Motor neuron (in vitro differentiated cells): ENCODE data around the gene VPS33A. TPM values are rescaled to one million over a fixed set of nuclear protein-coding genes. Genes with fewer than 3 reads are reported as not detected.

Source experiments
- ATAC-seq, 8 experiments: fragments of 200-7000 bp; cut with Tn5 transposase; replicated peaks in 6 of 8; 2 replicates each; pipeline ENCODE4 v1.8.0; 2021; ENCODE audit warnings: mild to moderate bottlenecking in 8 of 8, moderate library complexity in 8 of 8
- H3K27ac ChIP-seq, 2 donors: fragments of 250-450 bp; sonication (Bioruptor Pico); 2 replicates each; pipeline ENCODE4 v1.9.0; 2021; ENCODE audit warnings: antibody characterized with exemption in 2 of 2, mild to moderate bottlenecking in 2 of 2, moderate library complexity in 1 of 2
- H3K4me1 ChIP-seq, 2 donors: fragments of 250-450 bp; sonication (Bioruptor Pico); replicated peaks in 1 of 2; 2 replicates each; pipeline ENCODE4 v1.6.1; 2021; ENCODE audit warnings: antibody characterized with exemption in 2 of 2, mild to moderate bottlenecking in 2 of 2, moderate library complexity in 1 of 2
- H3K4me3 ChIP-seq, 5 donors: fragments of 250-450 bp; sonication (Bioruptor Pico); 2 replicates each; pipeline ENCODE4 v1.9.0; 2021; ENCODE audit warnings: antibody characterized with exemption in 5 of 5, mild to moderate bottlenecking in 5 of 5, moderate library complexity in 4 of 5
- WGBS, 10 experiments: fragments of 450-650 bp; shearing (Covaris generic); methylation state at CpG; one replicate each; pipeline ENCODE4 v1.0.0; 2022; 5-methylcytosine and 5-hydroxymethylcytosine counted together
- in situ Hi-C, 9 experiments: fragments of 400-800 bp; cut with MboI; loops; one replicate each; pipeline ENCODE4 v1.15.0; 2021; ENCODE audit warnings: low sequenced_read_pairs in 9 of 9, low pct_unique_long_range_greater_than_20kb in 2 of 9; ENCODE audit not compliant: unreplicated experiment in 9 of 9
- total RNA-seq, 8 experiments: library from RNA; unstranded; fragments of 300-600 nt; gene quantifications; 2 replicates each; pipeline versions ENCODE4 v1.2.3 to v1.2.4, GENCODE V29; 2022

VPS33A gene
- total RNA-seq, 8 experiments from 2014 or later = 13.7 to 38.2 (median 24.0) TPM

DNA sequence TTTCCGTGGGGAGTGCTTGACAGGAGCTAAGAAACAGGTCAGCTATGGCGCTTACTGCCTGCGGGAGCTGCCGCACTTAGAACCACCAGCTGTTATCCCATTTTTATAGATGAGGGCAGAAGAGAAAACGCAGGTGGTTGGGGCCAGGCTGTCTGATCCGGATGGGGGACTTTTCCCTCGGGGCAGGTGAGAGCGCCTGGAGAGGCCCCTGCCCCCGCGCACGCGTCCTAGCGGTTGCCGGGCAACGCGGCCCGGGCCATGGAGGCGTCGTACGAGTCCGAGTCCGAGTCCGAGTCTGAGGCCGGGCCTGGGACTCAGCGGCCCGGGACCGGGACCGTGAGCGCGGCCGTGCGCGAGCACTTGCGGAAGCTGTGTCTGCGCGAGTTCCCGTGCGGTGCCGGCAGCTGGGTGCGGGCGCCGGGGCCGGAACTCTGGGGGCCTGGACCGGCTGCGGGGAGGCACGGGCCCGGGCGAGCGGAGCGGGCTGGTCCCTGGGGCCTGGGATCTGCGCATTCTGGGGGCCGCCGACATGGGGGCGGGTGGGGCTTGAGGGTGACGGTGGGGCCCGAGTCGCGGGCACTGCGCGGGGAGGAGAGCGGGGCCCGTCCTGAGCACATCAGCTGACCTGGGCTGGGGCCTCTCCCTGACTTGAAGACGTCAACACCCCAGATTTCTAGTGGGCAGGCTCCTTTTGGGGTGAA lies 83.3 kb downstream of the VPS33A start, which contains the start of gene LRRC43:
Gene LRRC43, plus strand, starts transcription at position 237 of the 701 bp plus-strand sequence. Its CDS starts 22 bp downstream, at position 259.
- no peak within 1 kb of the TSS for H3K27ac ChIP-seq

More for the DNA sequence above, 83.3 kb downstream of the VPS33A start, which contains the start of gene LRRC43:
- Histone ChIP-seq H3K4me1 (peaks cover 0 to 3% of the 10 kb centered on the region in 2 donors), H3K4me3 (peak within 1 kb of the TSS; percentile 27 to 43 (median 36))
- in situ Hi-C loops = no loop called here
- peak; percentile 89 to 97 (median 95) for ATAC-seq
- 0 to 40% (median 20%) methylated on average over 1 to 13 of the region's 63 CpGs; no CpG with 5 or more reads in 5 of the 10 experiments for WGBS, 10 experiments

Other genes starting within 250 kb of the VPS33A start
- 10 to 100 TPM in 5 of 8 experiments, 1 to 10 TPM in 3; 1.2 to 68.2 (median 28.2) TPM for gene BCL7A, start 244.6 kb downstream of the VPS33A start, total RNA-seq
- 10 to 100 TPM in 6 of 8 experiments, 1 to 10 TPM in 2; 7.5 to 27.5 (median 15.2) TPM for gene MLXIP, start 187.7 kb downstream of the VPS33A start, total RNA-seq
- gene IL31, start 92.3 kb downstream of the VPS33A start, total RNA-seq = under 1 TPM in 1 of 8 experiments, not detected in 7; 0.29 TPM
- 1 to 10 TPM in 4 of 8 experiments, under 1 TPM in 4; 0.14 to 4.8 (median 1.0) TPM for gene LRRC43, start 83.4 kb downstream of the VPS33A start, total RNA-seq
- gene B3GNT4, start 62.8 kb downstream of the VPS33A start, total RNA-seq = 1 to 10 TPM; 1.3 to 6.0 (median 2.4) TPM
- 100 to 1,000 TPM in 3 of 8 experiments, 10 to 100 TPM in 5; 53.4 to 115 (median 88.8) TPM for gene DIABLO, start 40.4 kb downstream of the VPS33A start, total RNA-seq
- gene CLIP1, start 156.2 kb upstream of the VPS33A start, total RNA-seq = 100 to 1,000 TPM in 1 of 8 experiments, 10 to 100 TPM in 7; 44.5 to 110 (median 65.1) TPM
- gene ZCCHC8, start 234.4 kb upstream of the VPS33A start, total RNA-seq = 10 to 100 TPM; 13.4 to 34.1 (median 22.2) TPM